Progenitor cell of endocrine pancreas (in vitro differentiated cells): ENCODE measurements around the gene OR10X1. TPM values are rescaled to one million over a fixed set of nuclear protein-coding genes. Genes with fewer than 3 reads are reported as not detected.

ENCODE experiments used
- DNase-seq: peaks from one replicate; pipeline ENCODE4 v3.0.0; 2021; ENCODE audit warnings: low spot score; ENCODE audit not compliant: unreplicated experiment
- H3K27ac Mint-ChIP-seq: 2 replicates; pipeline ENCODE4 v1.8.0; 2021; ENCODE audit warnings: mild to moderate bottlenecking, moderate library complexity, mixed read lengths
- H3K27me3 Mint-ChIP-seq: 2 replicates; pipeline ENCODE4 v1.8.0; 2021; ENCODE audit warnings: mixed read lengths
- H3K36me3 Mint-ChIP-seq: 2 replicates; pipeline ENCODE4 v1.8.0; 2022; ENCODE audit warnings: mixed read lengths; ENCODE audit not compliant: insufficient read depth
- H3K4me1 Mint-ChIP-seq: 2 replicates; pipeline ENCODE4 v1.8.0; 2021; ENCODE audit warnings: low read depth, mixed read lengths
- H3K4me3 Mint-ChIP-seq: 2 replicates; pipeline ENCODE4 v1.8.0; 2021; ENCODE audit warnings: low read depth, mild to moderate bottlenecking, moderate library complexity, mixed read lengths
- H3K9me3 Mint-ChIP-seq: 2 replicates; pipeline ENCODE4 v1.8.0; 2021; ENCODE audit warnings: low read depth, mixed read lengths
- CTCF ChIP-seq: fragments of 200-600 bp; sonication (generic); IDR thresholded peaks from one replicate; pipeline ENCODE4 v1.5.0; 2021; ENCODE audit warnings: antibody characterized with exemption, mild to moderate bottlenecking; ENCODE audit not compliant: unreplicated experiment
- total RNA-seq: library from RNA; stranded (reverse); gene quantifications from 2 replicates; pipeline ENCODE4 v1.2.1, GENCODE V29; 2021

The OR10X1 gene
- total RNA-seq, 1 donor from 2014 or later, result not detected

GRCh38 chr1:158552296-158552695 lies 27.4 kb downstream of the OR10X1 start:
- H3K27ac Mint-ChIP-seq, result no peak overlapping the region
- no peaks in the 10 kb centered on the region for H3K27me3 Mint-ChIP-seq
- DNase-seq, result no peak
- H3K36me3 Mint-ChIP-seq, result no peaks in the 10 kb centered on the region
- H3K4me1 Mint-ChIP-seq, result no peaks in the 10 kb centered on the region
- no peaks in the 10 kb centered on the region for H3K9me3 Mint-ChIP-seq
- TF ChIP-seq CTCF, result no peak
- no peak overlapping the region for H3K4me3 Mint-ChIP-seq

- DNase-seq, result no peak
- no peaks in the 10 kb centered on the region for H3K9me3 Mint-ChIP-seq
- H3K4me3 Mint-ChIP-seq, result no peak overlapping the region
- no peak for TF ChIP-seq CTCF
- no peak overlapping the region for H3K27ac Mint-ChIP-seq
- no peaks in the 10 kb centered on the region for H3K36me3 Mint-ChIP-seq
- H3K4me1 Mint-ChIP-seq, result no peaks in the 10 kb centered on the region
- peaks cover 2% of the 10 kb centered on the region for H3K27me3 Mint-ChIP-seq
Observed at GRCh38 chr1:158547533-158547932, 32.2 kb downstream of the OR10X1 start.

- Mint-ChIP-seq H3K4me3 (no peak overlapping the region), H3K27ac (no peak overlapping the region), H3K27me3 (no peaks in the 10 kb centered on the region), H3K9me3 (no peaks in the 10 kb centered on the region), H3K4me1 (peaks cover 8% of the 10 kb centered on the region), H3K36me3 (no peaks in the 10 kb centered on the region)
- no peak for DNase-seq
- no peak for TF ChIP-seq CTCF
Observed at GRCh38 chr1:158537609-158538008, 42.1 kb downstream of the OR10X1 start.

DNA sequence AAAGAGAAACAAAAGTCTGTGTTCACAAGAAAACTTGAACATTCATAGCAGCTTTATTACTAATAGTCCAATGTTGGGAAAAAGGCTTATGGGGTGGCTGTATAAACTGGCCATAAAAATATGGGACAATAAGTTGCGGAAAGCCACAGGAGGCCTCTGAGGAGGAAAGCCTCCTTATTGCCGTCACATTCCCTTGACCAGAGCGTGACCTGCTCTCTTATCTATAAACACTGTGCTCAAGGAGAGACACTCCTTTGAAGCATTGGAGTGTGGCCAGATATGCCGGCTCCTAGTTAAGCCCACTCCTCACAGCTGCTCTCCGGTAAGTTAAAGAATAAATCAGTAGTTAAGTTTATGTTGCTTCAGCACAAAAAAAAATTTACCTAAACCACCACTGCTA lies 45.2 kb downstream of the OR10X1 start:
- no peak for DNase-seq
- H3K27ac Mint-ChIP-seq, result peak overlapping the region; percentile 37
- no peaks in the 10 kb centered on the region for H3K27me3 Mint-ChIP-seq
- no peaks in the 10 kb centered on the region for H3K36me3 Mint-ChIP-seq
- peaks cover 8% of the 10 kb centered on the region for H3K4me1 Mint-ChIP-seq
- H3K4me3 Mint-ChIP-seq, result no peak overlapping the region
- peaks cover under 1% of the 10 kb centered on the region for H3K9me3 Mint-ChIP-seq
- no peak for TF ChIP-seq CTCF

Other genes starting within 250 kb of the OR10X1 start
- not detected in 2 replicates for gene CD1B, start 248.4 kb downstream of the OR10X1 start, total RNA-seq
- not detected in 2 replicates for gene CD1E, start 226.0 kb downstream of the OR10X1 start, total RNA-seq
- gene OR10T2, start 180.4 kb downstream of the OR10X1 start, total RNA-seq, result not detected in 2 replicates
- gene OR10K2, start 153.7 kb downstream of the OR10X1 start, total RNA-seq, result not detected in 2 replicates
- 0.07 TPM in 1 of 2 replicates, not detected in the other for gene OR10K1, start 118.1 kb downstream of the OR10X1 start, total RNA-seq
- gene OR10R2, start 107.7 kb downstream of the OR10X1 start, total RNA-seq, result not detected in 2 replicates
- not detected in 2 replicates for gene OR6Y1, start 25.5 kb downstream of the OR10X1 start, total RNA-seq
- not detected in 2 replicates for gene OR6P1, start 9.3 kb downstream of the OR10X1 start, total RNA-seq
- gene OR10Z1, start 25.4 kb upstream of the OR10X1 start, total RNA-seq, result not detected in 2 replicates
- not detected in 2 replicates for gene SPTA1, start 106.8 kb upstream of the OR10X1 start, total RNA-seq
- not detected in 2 replicates for gene OR6K2, start 120.8 kb upstream of the OR10X1 start, total RNA-seq
- gene OR6K3, start 140.8 kb upstream of the OR10X1 start, total RNA-seq, result not detected in 2 replicates
- not detected in 2 replicates for gene OR6K6, start 174.8 kb upstream of the OR10X1 start, total RNA-seq
- gene OR6N1, start 192.3 kb upstream of the OR10X1 start, total RNA-seq, result not detected in 2 replicates
- gene OR6N2, start 201.3 kb upstream of the OR10X1 start, total RNA-seq, result not detected in 2 replicates